OCI-LY7 (cell line): ENCODE data around the gene WNT5A. TPM values are rescaled to one million over a fixed set of nuclear protein-coding genes. Genes with fewer than 3 reads are reported as not detected.

Experiments used
- Bru-seq: library from RNA; stranded (reverse); fragments of 400-500 nt; gene quantifications from one replicate; lab custom pipeline; 2021; lab: Mats Ljungman, UMichigan
- BruChase-seq, 2 experiments: library from RNA; stranded (reverse); fragments of 400-500 nt; gene quantifications; one replicate each; lab custom pipeline; 2021; lab: Mats Ljungman, UMichigan
- BruUV-seq: library from RNA; stranded (reverse); fragments of 400-500 nt; replicated peaks from 2 replicates; lab custom pipeline; 2021; lab: Mats Ljungman, UMichigan
- CTCF ChIA-PET: fragments of 300-600 bp; sonication (Branson Sonifier 250); formaldehyde crosslinking; loops from one replicate; lab custom pipeline; 2022; ENCODE audit warnings: antibody characterized with exemption; ENCODE audit not compliant: unreplicated experiment; lab: Charles Lee
- POLR2A ChIA-PET: fragments of 300-600 bp; sonication (Branson Sonifier 250); formaldehyde crosslinking; loops from one replicate; lab custom pipeline; 2022; ENCODE audit warnings: antibody characterized with exemption; lab: Charles Lee
- DNase-seq: peaks from one replicate; pipeline ENCODE4 v3.0.0-alpha.2; 2015; ENCODE audit warnings: low spot score
- H2AFZ ChIP-seq: fragments of 200-600 bp; sonication (generic), shearing (Covaris generic); 2 replicates; pipeline ENCODE4 v1.6.1; 2014; ENCODE audit warnings: mild to moderate bottlenecking, antibody characterized with exemption, low read length, moderate library complexity
- H3K27ac ChIP-seq: fragments of 200-600 bp; sonication (generic); 2 replicates; pipeline ENCODE4 v1.5.1; 2014; ENCODE audit warnings: mixed run types, low read depth, mild to moderate bottlenecking, moderate library complexity, low read length, inconsistent platforms; ENCODE audit not compliant: poor library complexity, severe bottlenecking
- H3K36me3 ChIP-seq: fragments of 200-600 bp; sonication (generic); 2 replicates; pipeline ENCODE4 v1.6.1; 2014; ENCODE audit warnings: mild to moderate bottlenecking, antibody characterized with exemption, low read length, moderate library complexity, mixed read lengths; ENCODE audit not compliant: insufficient read depth
- H3K4me1 ChIP-seq: fragments of 200-600 bp; sonication (generic); 2 replicates; pipeline ENCODE4 v1.5.1; 2014; ENCODE audit warnings: mild to moderate bottlenecking, low read length; ENCODE audit not compliant: insufficient read depth, poor library complexity, severe bottlenecking
- H3K4me2 ChIP-seq: fragments of 200-600 bp; sonication (generic); 2 replicates; pipeline ENCODE4 v1.6.1; 2014; ENCODE audit warnings: mild to moderate bottlenecking, low read length
- H3K4me3 ChIP-seq: fragments of 200-600 bp; sonication (generic); 2 replicates; pipeline ENCODE4 v1.5.1; 2014; ENCODE audit warnings: mild to moderate bottlenecking, low read depth, low read length; ENCODE audit not compliant: poor library complexity, severe bottlenecking
- H3K79me2 ChIP-seq: fragments of 200-600 bp; sonication (generic); 2 replicates; pipeline ENCODE4 v1.6.1; 2016; ENCODE audit warnings: low read depth, mild to moderate bottlenecking, low read length, moderate library complexity, mixed read lengths; ENCODE audit not compliant: insufficient read depth
- H3K9me2 ChIP-seq: fragments of 200-600 bp; sonication (generic); 2 replicates; pipeline ENCODE4 v1.6.1; 2016; ENCODE audit warnings: mild to moderate bottlenecking, low read length, mixed read lengths; ENCODE audit not compliant: insufficient read depth
- H3K9me3 ChIP-seq: fragments of 200-600 bp; sonication (generic); 2 replicates; pipeline ENCODE4 v1.6.1; 2014; ENCODE audit warnings: mild to moderate bottlenecking, mixed run types, low read length, mixed read lengths
- H4K20me1 ChIP-seq: fragments of 200-600 bp; sonication (generic); 2 replicates; pipeline ENCODE4 v1.6.1; 2014; ENCODE audit warnings: mild to moderate bottlenecking, antibody characterized with exemption, low read length, moderate library complexity, mixed read lengths; ENCODE audit not compliant: insufficient read depth
- CTCF ChIP-seq: fragments of 200-600 bp; sonication (generic); conservative IDR thresholded peaks from 2 replicates; pipeline ENCODE4 v1.5.1; 2014; ENCODE audit warnings: mild to moderate bottlenecking, antibody characterized with exemption, low read length, moderate library complexity, mixed read lengths
- EZH2phosphoT487 ChIP-seq: fragments of 200-600 bp; sonication (generic); IDR thresholded peaks from 2 replicates; pipeline ENCODE4 v1.6.1; 2018; ENCODE audit warnings: low read depth, borderline replicate concordance, mild to moderate bottlenecking, mixed run types, antibody characterized with exemption, low read length, moderate library complexity, mixed read lengths
- intact Hi-C: fragments of 100-400 bp; cut with micrococcal nuclease; formaldehyde crosslinking; loops from one replicate; pipeline ENCODE4 v1.10.0; 2022; ENCODE audit not compliant: unreplicated experiment
- long read RNA-seq: library from polyadenylated mRNA; stranded (forward); transcript quantifications from one replicate; pipeline ENCODE4 v2.0.0, GENCODE V29; 2022
- total RNA-seq, 2 experiments: library from RNA; depleted of rRNA in 1 of 2; stranded (reverse); fragments of >200 nt in 1 of 2; shearing (Covaris generic) in 1 of 2; gene quantifications; 2 replicates each; pipeline ENCODE4 v1.2.3, GENCODE V29; 2014 to 2022

The WNT5A gene
- total RNA-seq (2014; rRNA removed; shearing (Covaris generic)) = 4.5 and 4.6 TPM in 2 replicates
- total RNA-seq (2022) = 16.2 and 18.1 TPM in 2 replicates
- Bru-seq, nascent RNA = percentile 70 among the genes with signal in this experiment
- percentile 62 among the genes with signal in this experiment for BruChase-seq, experiment 1, labeled RNA remaining after a 6-hour chase
- percentile 82 among the genes with signal in this experiment for BruChase-seq, experiment 2, labeled RNA remaining after a 2-hour chase
- long read RNA-seq, full-length matches to known transcripts = 6 of 11 reads
- long read RNA-seq, partial matches to known transcripts = 1 of 11 reads
- long read RNA-seq, other reads (novel, unspliced or antisense) = 4 of 11 reads

- Histone ChIP-seq H3K27ac (peak within 1 kb of the TSS; percentile 62), H3K9me3 (no peaks in the 10 kb centered on the region), H3K4me2 (peak within 1 kb of the TSS; percentile 91), H3K36me3 (no peaks in the 10 kb centered on the region), H2AFZ (peak within 1 kb of the TSS; percentile 89), H3K4me3 (peak within 1 kb of the TSS; percentile 87), H4K20me1 (no peaks in the 10 kb centered on the region), H3K79me2 (no peaks in the 10 kb centered on the region), H3K4me1 (peaks cover 19% of the 10 kb centered on the region), H3K9me2 (no peaks in the 10 kb centered on the region)
- BruUV-seq = no TSS peak
- ChIA-PET CTCF (no interaction called here), POLR2A (interaction anchor here (0.7 to 2.7 kb wide), 10 partner anchors 68 to 1196 kb away, joined by 3 to 14 read pairs (median 6); no protein-coding TSS in a partner anchor)
- intact Hi-C loops = loop anchor here (2.0 to 10.0 kb wide), 6 partner anchors 58 to 1070 kb away; partner anchors contain the start of gene CCDC66
- DNase-seq = peak; percentile 78
- TF ChIP-seq CTCF = peak; percentile 44; the same call in 1 of the 2 replicates
- TF ChIP-seq EZH2phosphoT487 = no peak
Observed at GRCh38 chr3:55486857-55487380, at the start of gene WNT5A. Gene WNT5A (minus strand): TSS chr3:55487306. CDS start chr3:55486985, 321 bp downstream.

- Histone ChIP-seq H3K4me1 (no peaks in the 10 kb centered on the region), H3K4me3 (no peak overlapping the region), H3K79me2 (no peaks in the 10 kb centered on the region), H3K36me3 (no peaks in the 10 kb centered on the region), H3K9me3 (no peaks in the 10 kb centered on the region), H3K4me2 (no peak overlapping the region), H3K27ac (no peak overlapping the region), H2AFZ (no peak overlapping the region), H4K20me1 (no peaks in the 10 kb centered on the region), H3K9me2 (no peaks in the 10 kb centered on the region)
- BruUV-seq = no TSS peak
- ChIA-PET POLR2A (interaction anchor here (0.6 to 0.7 kb wide), 2 partner anchors 312 to 370 kb away, joined by 3 read pairs; no protein-coding TSS in a partner anchor), CTCF (no interaction called here)
- DNase-seq = no peak
- TF ChIP-seq EZH2phosphoT487 (no peak), CTCF (no peak)
- intact Hi-C loops = no loop called here
Observed at GRCh38 chr3:55534876-55535275, 47.8 kb upstream of the WNT5A start.
